HG03097 (cell line): ENCODE results near the gene GAS2L3.

ENCODE experiments used
- ATAC-seq: cut with Tn5 transposase; IDR thresholded peaks from one replicate; pipeline ENCODE4 v1.9.1; 2021; ENCODE audit not compliant: unreplicated experiment, low FRiP score

Gene GAS2L3

DNA sequence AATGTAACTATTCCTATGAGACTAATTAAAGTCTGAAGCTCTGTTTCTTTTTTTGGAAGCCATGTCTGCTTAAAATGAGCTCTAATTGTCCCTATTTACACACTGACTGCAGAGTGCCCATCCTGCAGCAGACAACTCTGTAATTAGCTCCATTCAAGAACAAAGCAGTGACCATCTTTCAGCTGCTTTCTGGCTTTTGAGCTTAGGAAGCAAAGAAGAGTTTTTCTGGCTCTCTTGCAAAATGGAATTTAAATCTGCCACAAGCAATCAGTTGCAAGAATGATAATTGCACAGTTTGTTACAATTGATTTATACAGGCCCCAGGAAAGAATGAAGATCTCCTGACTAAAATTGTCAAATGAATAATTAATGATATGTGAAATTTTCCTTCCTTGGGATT, 83.4 kb downstream of the GAS2L3 start:
- no peak for ATAC-seq

DNA sequence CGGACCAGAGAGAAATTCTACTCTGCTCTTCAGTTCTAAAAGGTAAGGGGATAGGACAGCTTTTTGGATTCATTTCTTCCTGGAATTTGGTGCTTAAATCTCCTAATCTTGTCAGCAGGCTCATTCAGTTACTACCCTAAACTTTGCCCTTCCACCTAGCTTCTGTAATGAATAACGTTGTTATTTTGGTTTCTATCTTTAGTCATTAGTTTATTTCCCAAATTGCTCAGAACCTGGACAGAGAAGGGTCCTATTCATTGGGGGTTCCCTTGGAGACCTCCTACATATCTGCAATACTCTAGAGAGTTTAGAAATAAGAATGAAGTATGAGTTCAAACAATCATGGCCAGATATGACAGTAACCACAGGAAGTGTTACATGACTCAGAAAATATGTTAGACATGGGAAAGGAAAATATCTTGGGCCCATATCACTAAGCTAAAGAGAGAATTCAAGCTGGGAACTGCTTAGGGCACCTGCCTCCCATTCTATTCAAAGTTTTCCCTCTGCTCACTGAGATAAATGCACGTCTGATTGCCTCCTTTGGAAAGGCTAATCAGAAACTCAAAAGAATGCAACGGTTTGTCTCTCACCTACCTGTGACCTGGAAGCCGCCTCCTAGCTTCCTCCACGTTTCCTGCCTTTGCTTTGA, 87.9 kb downstream of the GAS2L3 start:
- ATAC-seq, result no peak

DNA sequence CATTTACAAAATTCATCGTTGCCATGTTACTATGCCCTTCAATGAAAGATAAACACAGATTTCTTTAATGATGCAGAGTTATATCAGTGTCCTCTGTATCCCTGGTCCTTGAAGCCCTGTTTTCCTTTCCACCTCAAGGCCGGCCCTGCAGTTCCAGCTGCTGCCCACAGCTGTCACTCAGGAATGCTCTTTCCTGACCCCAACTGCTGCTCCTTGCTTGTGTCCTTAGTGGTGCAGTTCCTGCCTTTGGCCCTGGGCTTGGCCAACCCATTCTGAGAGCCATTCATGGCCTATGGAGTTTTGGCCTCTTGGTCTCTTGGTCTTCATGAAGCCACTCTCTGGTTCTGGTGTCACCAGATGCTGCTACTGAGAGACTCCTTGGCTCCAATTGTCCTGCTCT, 93.1 kb downstream of the GAS2L3 start:
- no peak for ATAC-seq

DNA sequence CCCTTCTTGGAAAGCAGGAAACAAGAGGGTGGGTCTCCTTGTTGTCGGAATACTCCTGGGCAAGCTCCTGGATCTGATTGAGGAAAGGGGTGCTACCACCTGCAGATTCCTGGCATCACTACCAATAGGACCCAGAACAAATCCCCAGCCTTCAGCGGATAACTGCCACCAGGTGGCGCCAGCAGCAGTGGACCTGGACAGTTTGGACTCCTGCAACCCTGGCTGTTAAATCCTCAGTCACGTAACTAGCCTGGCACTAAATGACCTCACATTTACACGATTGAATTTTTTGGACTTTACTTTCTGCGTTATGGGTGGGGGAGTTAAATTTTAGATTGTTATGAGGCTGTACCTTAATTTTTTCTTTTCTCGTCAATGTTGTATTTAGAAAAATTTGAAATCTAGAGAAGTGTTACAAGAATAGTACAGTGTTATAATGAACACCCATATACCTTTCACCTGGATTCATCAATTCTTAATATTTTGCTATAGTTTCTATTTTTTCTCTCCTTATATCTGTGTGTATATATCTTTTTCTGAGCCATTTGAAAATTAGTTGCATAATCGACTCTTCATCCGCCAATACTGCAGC, 95.6 kb downstream of the GAS2L3 start:
- ATAC-seq, result peak; percentile 85

DNA sequence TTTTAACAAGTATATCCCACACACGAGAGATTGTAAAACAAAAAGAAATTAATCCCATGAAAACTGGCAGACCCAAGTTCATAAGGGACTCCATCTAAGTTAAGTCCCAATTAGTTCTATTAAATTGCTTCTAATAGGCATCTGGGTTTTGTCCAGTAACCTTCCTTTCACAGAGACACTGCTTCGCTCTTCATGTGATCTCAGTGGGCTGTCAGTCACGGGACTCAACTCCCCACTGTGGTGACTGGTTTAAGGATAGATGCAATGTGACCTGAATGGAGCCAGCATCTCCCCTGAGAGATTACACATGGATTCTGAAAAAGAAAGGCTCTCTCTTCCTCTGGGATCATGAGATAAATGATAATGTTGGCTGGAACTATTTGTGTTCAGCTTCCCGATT, 96.4 kb downstream of the GAS2L3 start:
- no peak for ATAC-seq

DNA sequence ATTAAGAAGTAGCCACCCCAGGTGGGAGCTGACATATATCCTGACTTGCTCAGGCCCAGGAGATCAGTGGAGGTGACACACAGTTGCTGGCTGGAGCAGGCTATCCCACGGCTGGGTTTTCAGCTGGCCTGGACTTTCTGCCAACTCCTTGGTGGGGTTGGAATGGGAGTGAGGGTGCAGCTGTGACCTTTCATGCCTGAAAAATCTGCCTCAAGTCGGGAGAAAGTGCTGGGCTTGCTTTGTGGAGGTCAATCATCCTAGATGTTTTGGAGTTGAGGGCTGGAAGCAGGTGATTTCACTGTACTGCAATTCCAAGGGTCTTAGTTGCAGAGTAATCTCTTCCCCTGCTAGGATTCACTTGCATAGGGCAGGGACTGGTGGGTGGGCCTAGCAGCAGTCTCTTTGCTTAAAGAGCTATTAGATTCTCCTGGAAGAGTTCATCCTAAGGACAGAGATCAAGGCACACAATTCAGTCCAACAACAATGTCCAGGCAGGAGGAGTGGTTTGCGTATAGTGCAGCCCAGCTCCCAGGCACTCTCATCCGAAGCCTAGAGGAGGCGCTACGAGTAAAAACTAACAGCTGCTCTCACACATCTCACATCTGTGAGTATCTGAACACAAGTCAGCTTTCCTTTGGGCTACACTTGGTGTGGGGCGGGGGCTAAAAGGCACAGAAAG, 98.1 kb downstream of the GAS2L3 start:
- no peak for ATAC-seq

DNA sequence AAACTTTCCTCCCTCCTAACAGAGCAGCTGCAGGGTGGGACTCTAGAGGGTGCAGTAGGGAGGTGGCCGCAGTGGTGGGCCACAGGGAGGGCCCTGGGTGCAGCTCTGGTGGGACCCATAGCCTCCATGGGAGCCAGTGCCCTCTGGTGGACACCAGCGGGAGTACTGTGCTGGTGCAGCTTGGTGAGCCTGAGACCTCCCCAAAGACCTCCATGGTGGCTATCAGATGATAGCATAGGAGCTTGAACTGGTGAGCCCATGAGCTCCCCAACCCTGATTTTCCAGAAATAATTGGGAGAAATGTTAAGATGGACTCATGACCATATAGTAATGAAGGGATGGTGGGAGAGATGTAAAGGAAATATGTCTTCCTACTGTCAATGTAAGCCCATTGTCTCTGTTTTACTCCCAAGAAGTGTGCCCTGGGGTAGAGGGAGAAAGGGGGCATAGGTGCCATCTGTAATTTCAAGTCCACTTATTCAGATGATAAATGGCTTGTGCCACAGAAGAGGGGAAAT, 98.7 kb downstream of the GAS2L3 start:
- ATAC-seq, result no peak

DNA sequence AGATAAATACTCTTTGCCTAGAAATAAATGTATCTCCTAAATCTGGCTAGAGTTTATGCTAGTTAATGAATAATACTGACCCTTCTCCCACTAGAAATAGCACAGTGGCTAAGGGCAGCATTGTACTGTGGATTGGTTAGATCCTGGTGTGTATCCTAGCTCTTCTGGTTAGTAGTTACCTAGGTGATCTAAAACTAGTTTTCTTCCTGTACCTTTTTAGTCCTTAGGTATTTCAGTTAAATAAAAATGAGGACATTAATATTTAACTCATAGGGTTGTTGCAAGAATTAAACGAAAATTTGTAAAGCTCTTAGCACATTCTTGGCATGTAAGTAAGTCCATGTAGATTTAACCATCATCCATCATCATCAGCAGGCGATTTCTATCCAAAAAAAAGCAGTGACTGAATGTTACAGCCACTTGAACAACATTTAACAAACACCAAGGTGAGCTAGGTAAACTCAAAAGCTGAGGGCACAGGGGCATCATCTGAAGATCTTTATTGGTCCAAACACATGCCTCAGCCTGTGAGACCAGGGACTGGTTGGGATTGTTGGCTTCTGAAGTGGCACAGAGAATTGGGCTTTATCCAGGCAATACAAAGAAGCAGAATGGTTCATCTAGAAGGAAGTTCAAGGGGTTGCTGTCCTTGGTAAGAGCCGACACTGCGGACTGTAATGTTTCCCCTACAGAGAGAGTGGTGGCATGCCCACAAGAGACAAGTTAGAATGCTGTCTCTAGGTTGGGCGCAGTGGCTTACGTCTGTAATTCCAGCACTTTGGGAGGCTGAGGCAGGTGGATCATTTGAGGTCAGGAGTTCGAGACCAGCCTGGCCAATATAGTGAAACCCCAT, 100.8 kb downstream of the GAS2L3 start:
- ATAC-seq, result no peak
